Esophagus squamous epithelium (tissue), 5 donors: ENCODE results near the gene GATAD1. TPM values are rescaled to one million over a fixed set of nuclear protein-coding genes. Genes with fewer than 3 reads are reported as not detected.
A peak's percentile ranks its signal among the peaks of the same experiment; 100 is the strongest.

Experiments
- DNase-seq: peaks from one replicate; lab custom pipeline; 2025; lab: John Stamatoyannopoulos, UW
- H3K27ac ChIP-seq, 4 donors: fragments of 200-600 bp; sonication (generic); one replicate each; pipeline ENCODE4 v1.5.1; 2016 to 2019; ENCODE audit warnings: mild to moderate bottlenecking in 1 of 4
- H3K27me3 ChIP-seq, 4 donors: fragments of 200-600 bp; sonication (generic); 1 replicate in 3 of 4; 2 replicates in 1 of 4; pipeline versions ENCODE4 v1.5.1 to v1.6.0; 2017 to 2021; ENCODE audit warnings: antibody characterized with exemption in 1 of 4
- H3K36me3 ChIP-seq, 3 donors: fragments of 200-600 bp; sonication (generic); one replicate each; pipeline ENCODE4 v1.5.1; 2016 to 2019
- H3K4me1 ChIP-seq, 3 donors: fragments of 200-600 bp; sonication (generic); one replicate each; pipeline ENCODE4 v1.5.1; 2017 to 2019
- H3K4me3 ChIP-seq, 4 donors: fragments of 200-600 bp; sonication (generic); 1 replicate in 3 of 4; 2 replicates in 1 of 4; pipeline ENCODE4 v1.5.1; 2016 to 2019; ENCODE audit warnings: mild to moderate bottlenecking in 2 of 4, moderate library complexity in 1 of 4
- H3K9me3 ChIP-seq, 3 donors: fragments of 200-600 bp; sonication (generic); one replicate each; pipeline ENCODE4 v1.5.1; 2016 to 2019
- CTCF ChIP-seq, 6 experiments: fragments of 450-650 bp in 4 of 6; fragments of 200-600 bp in 2 of 6; sonication (generic) in 2 of 6; IDR thresholded peaks; one replicate each; pipeline ENCODE4 v1.5.1; 2016 to 2019; ENCODE audit warnings: antibody characterized with exemption in 6 of 6, mild to moderate bottlenecking in 4 of 6, moderate library complexity in 4 of 6
- POLR2A ChIP-seq, 4 donors: fragments of 450-650 bp; IDR thresholded peaks; one replicate each; pipeline ENCODE4 v1.6.1; 2017; ENCODE audit warnings: antibody characterized with exemption in 4 of 4, mild to moderate bottlenecking in 4 of 4, moderate library complexity in 3 of 4
- WGBS, 2 donors: methylation state at CpG; one replicate each; pipeline ENCODE4 v1.1.5; 2018; 5-methylcytosine and 5-hydroxymethylcytosine counted together
- intact Hi-C: fragments of 100-400 bp; cut with DNase I; formaldehyde crosslinking; loops from one replicate; pipeline ENCODE4 v1.15.0; 2022
- total RNA-seq, 4 donors: library from RNA; depleted of rRNA; stranded (reverse); fragments of >200 nt; gene quantifications; one replicate each; pipeline ENCODE4 v1.1.0, GENCODE V29; 2016
- donor health status: DM: yes; HTN: yes; CAD: no.

The GATAD1 gene
- total RNA-seq, 4 donors from 2014 or later, result 9.2 to 30.9 (median 18.0) TPM

- H3K4me1 ChIP-seq, result peaks cover 0 to 26% (median 0%) of the 10 kb centered on the region in 3 donors
- intact Hi-C loops, result no loop called here
Measured at GRCh38 chr7:92451645-92452044, 4.4 kb downstream of the GATAD1 start.

GRCh38 chr7:92456236-92456635, 9.0 kb downstream of the GATAD1 start:
- no peaks in the 10 kb centered on the region for H3K27me3 ChIP-seq
- no peak for TF ChIP-seq CTCF (IDR thresholded peaks at IDR 0.05)
- no peak for TF ChIP-seq POLR2A (IDR thresholded peaks at IDR 0.05)
- H3K9me3 ChIP-seq, result no peaks in the 10 kb centered on the region
- WGBS, 2 donors, result 85 to 100% methylated on average over 2 of the region's 2 CpGs
- DNase-seq, result no peak
- no peak overlapping the region for H3K4me3 ChIP-seq
- H3K36me3 ChIP-seq, result peaks cover 5 to 75% (median 24%) of the 10 kb centered on the region in 3 donors
- peaks cover 0 to 9% (median 0%) of the 10 kb centered on the region in 3 donors for H3K4me1 ChIP-seq
- no peak overlapping the region for H3K27ac ChIP-seq
- intact Hi-C loops, result no loop called here

More at GRCh38 chr7:92451645-92452044, 4.4 kb downstream of the GATAD1 start:
- H3K27ac ChIP-seq, result no peak overlapping the region
- H3K27me3 ChIP-seq, result no peaks in the 10 kb centered on the region
- 90 to 91% methylated on average over 2 of the region's 2 CpGs for WGBS, 2 donors
- DNase-seq, result no peak
- H3K36me3 ChIP-seq, result peaks cover 5 to 68% (median 18%) of the 10 kb centered on the region in 3 donors
- H3K9me3 ChIP-seq, result no peaks in the 10 kb centered on the region
- no peak for TF ChIP-seq POLR2A (IDR thresholded peaks at IDR 0.05)
- H3K4me3 ChIP-seq, result no peak overlapping the region

GRCh38 chr7:92460109-92460508, 12.8 kb downstream of the GATAD1 start:
- TF ChIP-seq CTCF (IDR thresholded peaks at IDR 0.05), result no peak
- no peak for TF ChIP-seq POLR2A (IDR thresholded peaks at IDR 0.05)
- no peaks in the 10 kb centered on the region for H3K27me3 ChIP-seq
- no peaks in the 10 kb centered on the region for H3K9me3 ChIP-seq
- H3K4me3 ChIP-seq, result no peak overlapping the region
- intact Hi-C loops, result no loop called here
- no peak for DNase-seq
- H3K27ac ChIP-seq, result no peak overlapping the region
- peaks cover 5 to 42% (median 20%) of the 10 kb centered on the region in 3 donors for H3K36me3 ChIP-seq
- WGBS, 2 donors, result 45 to 52% methylated on average over 2 of the region's 2 CpGs
- H3K4me1 ChIP-seq, result peaks cover 0 to 33% (median 8%) of the 10 kb centered on the region in 3 donors

- 88 to 92% methylated on average over 4 of the region's 4 CpGs for WGBS, 2 donors
- H3K27ac ChIP-seq, result no peak overlapping the region
Measured at GRCh38 chr7:92460510-92460909, 13.2 kb downstream of the GATAD1 start.

GRCh38 chr7:92461027-92462003, 14.0 kb downstream of the GATAD1 start:
- intact Hi-C loops, result no loop called here
- Histone ChIP-seq H3K4me1 (peaks cover 0 to 39% (median 8%) of the 10 kb centered on the region in 3 donors), H3K27ac (no peak overlapping the region), H3K4me3 (no peak overlapping the region), H3K27me3 (no peaks in the 10 kb centered on the region), H3K9me3 (no peaks in the 10 kb centered on the region), H3K36me3 (peaks cover 2 to 40% (median 9%) of the 10 kb centered on the region in 3 donors)
- TF ChIP-seq POLR2A (IDR thresholded peaks at IDR 0.05) (no peak), CTCF (IDR thresholded peaks at IDR 0.05) (peak in 5 of 6 experiments; percentile 53 to 74 (median 56))
- 62% methylated on average over 6 to 8 of the region's 8 CpGs for WGBS, 2 donors
- DNase-seq, result no peak

More at GRCh38 chr7:92460510-92460909, 13.2 kb downstream of the GATAD1 start:
- DNase-seq, result no peak
- peaks cover 0 to 37% (median 8%) of the 10 kb centered on the region in 3 donors for H3K4me1 ChIP-seq
- H3K27me3 ChIP-seq, result no peaks in the 10 kb centered on the region
- no peak overlapping the region for H3K4me3 ChIP-seq
- peaks cover 5 to 42% (median 17%) of the 10 kb centered on the region in 3 donors for H3K36me3 ChIP-seq
- intact Hi-C loops, result no loop called here
- no peak for TF ChIP-seq POLR2A (IDR thresholded peaks at IDR 0.05)
- TF ChIP-seq CTCF (IDR thresholded peaks at IDR 0.05), result no peak
- no peaks in the 10 kb centered on the region for H3K9me3 ChIP-seq
